ENCODE results near the gene TMEM69. TPM values are rescaled to one million over a fixed set of nuclear protein-coding genes. Genes with fewer than 3 reads are reported as not detected.

The TMEM69 gene
- total RNA-seq, 1 donor from 2014 or later: 8.2 TPM

- FAIRE-seq (no peak), DNase-seq (ENCODE audit: low read depth) (no peak)
- Histone ChIP-seq H3K4me3 (ENCODE audit: low read depth, low read length) (no peak overlapping the region), H3K27me3 (ENCODE audit: control insufficient read depth, insufficient read depth, low read length) (no peaks in the 10 kb centered on the region), H3K36me3 (ENCODE audit: control insufficient read depth, insufficient read depth, low read length) (no peaks in the 10 kb centered on the region)
- TF ChIP-seq CTCF (IDR thresholded peaks at IDR 0.05; ENCODE audit: insufficient read depth, low read length, severe bottlenecking): no peak
Measured at GRCh38 chr1:45679123-45679522, 8.9 kb upstream of the TMEM69 start.

- Histone ChIP-seq H3K36me3 (ENCODE audit: control insufficient read depth, insufficient read depth, low read length) (no peaks in the 10 kb centered on the region), H3K4me3 (ENCODE audit: low read depth, low read length) (no peak overlapping the region), H3K27me3 (ENCODE audit: control insufficient read depth, insufficient read depth, low read length) (no peaks in the 10 kb centered on the region)
- TF ChIP-seq CTCF (IDR thresholded peaks at IDR 0.05; ENCODE audit: insufficient read depth, low read length, severe bottlenecking): no peak
- FAIRE-seq: no peak
- no peak for DNase-seq (ENCODE audit: low read depth)
Measured at GRCh38 chr1:45682942-45683341, 5.0 kb upstream of the TMEM69 start.

- H3K27me3 ChIP-seq (ENCODE audit: control insufficient read depth, insufficient read depth, low read length): no peaks in the 10 kb centered on the region
- FAIRE-seq: no peak
- DNase-seq (ENCODE audit: low read depth): no peak
- H3K4me3 ChIP-seq (ENCODE audit: low read depth, low read length): no peak overlapping the region
- no peaks in the 10 kb centered on the region for H3K36me3 ChIP-seq (ENCODE audit: control insufficient read depth, insufficient read depth, low read length)
- no peak for TF ChIP-seq CTCF (IDR thresholded peaks at IDR 0.05; ENCODE audit: insufficient read depth, low read length, severe bottlenecking)
Measured at GRCh38 chr1:45684402-45684801, 3.6 kb upstream of the TMEM69 start.

DNA sequence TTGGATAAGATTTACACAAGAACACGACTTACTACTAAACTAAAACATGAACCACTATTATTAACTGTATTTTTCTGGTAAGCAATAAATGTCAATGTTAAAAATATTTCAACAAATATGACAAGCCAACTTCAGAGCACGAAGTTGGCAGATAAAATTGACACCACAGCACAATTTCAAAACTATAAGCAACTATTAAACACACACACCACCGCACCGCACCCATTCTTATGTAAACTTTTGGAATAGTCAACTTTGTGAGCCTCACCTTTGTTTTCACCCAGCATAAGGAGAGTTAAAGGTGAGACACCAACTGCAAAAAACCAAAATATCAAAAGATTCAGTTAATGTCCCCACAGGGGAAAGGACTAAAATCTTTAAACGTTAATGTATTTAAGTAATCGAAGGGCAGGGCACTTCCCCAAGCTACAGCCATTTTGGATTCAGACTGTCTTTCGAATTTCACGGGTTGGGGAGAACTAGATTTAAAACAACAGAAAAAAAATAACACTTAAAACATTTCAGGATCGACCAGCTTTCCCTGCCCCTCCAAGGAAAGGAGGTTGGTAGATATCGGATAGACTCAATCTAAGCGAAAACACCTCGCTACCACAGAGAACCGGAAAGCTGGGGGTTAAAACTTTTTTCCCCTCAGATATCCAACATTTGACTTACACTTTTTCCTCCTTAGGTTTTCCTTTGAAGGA is 2.5 kb upstream of the TMEM69 start:
- peak; percentile 34 for DNase-seq (ENCODE audit: low read depth)
- H3K4me3 ChIP-seq (ENCODE audit: low read depth, low read length): peak overlapping the region; percentile 98
- H3K36me3 ChIP-seq (ENCODE audit: control insufficient read depth, insufficient read depth, low read length): no peaks in the 10 kb centered on the region
- FAIRE-seq: no peak
- H3K27me3 ChIP-seq (ENCODE audit: control insufficient read depth, insufficient read depth, low read length): no peaks in the 10 kb centered on the region
- TF ChIP-seq CTCF (IDR thresholded peaks at IDR 0.05; ENCODE audit: insufficient read depth, low read length, severe bottlenecking): no peak

- DNase-seq (ENCODE audit: low read depth) (peak; percentile 45), FAIRE-seq (no peak)
- no peaks in the 10 kb centered on the region for H3K27me3 ChIP-seq (ENCODE audit: control insufficient read depth, insufficient read depth, low read length)
- H3K4me3 ChIP-seq (ENCODE audit: low read depth, low read length): peak overlapping the region; percentile 98
- no peaks in the 10 kb centered on the region for H3K36me3 ChIP-seq (ENCODE audit: control insufficient read depth, insufficient read depth, low read length)
- no peak for TF ChIP-seq CTCF (IDR thresholded peaks at IDR 0.05; ENCODE audit: insufficient read depth, low read length, severe bottlenecking)
Measured at GRCh38 chr1:45686015-45686287, 2.0 kb upstream of the TMEM69 start.
